Panc1 (cell line): ENCODE results near the gene NPAS1. TPM values are rescaled to one million over a fixed set of nuclear protein-coding genes. Genes with fewer than 3 reads are reported as not detected.

Experiments used
- ATAC-seq: fragments of 200-7000 bp; cut with Tn5 transposase; 2 replicates; pipeline ENCODE4 v1.9.1; 2020; ENCODE audit warnings: mild to moderate bottlenecking, moderate library complexity
- BruUV-seq: library from RNA; stranded (reverse); fragments of 400-500 nt; replicated peaks from 2 replicates; lab custom pipeline; 2021; lab: Mats Ljungman, UMichigan
- CTCF ChIA-PET: fragments of 300-600 bp; sonication (Branson Sonifier 250); formaldehyde crosslinking; loops from one replicate; lab custom pipeline; 2022; ENCODE audit warnings: antibody characterized with exemption; lab: Charles Lee
- POLR2A ChIA-PET: fragments of 300-600 bp; sonication (Branson Sonifier 250); formaldehyde crosslinking; loops from one replicate; lab custom pipeline; 2022; ENCODE audit warnings: antibody characterized with exemption; lab: Charles Lee
- DNase-seq: peaks from one replicate; pipeline ENCODE4 v3.0.0-alpha.2; 2010; ENCODE audit warnings: low read depth, low spot score
- H3K27ac ChIP-seq: 2 replicates; pipeline ENCODE4 v1.5.1; 2011; ENCODE audit warnings: mild to moderate bottlenecking, low read length, inconsistent platforms
- H3K27me3 ChIP-seq: fragments of 200-500 bp; sonication (Bioruptor generic); 2 replicates; pipeline ENCODE4 v1.6.0; 2014; ENCODE audit warnings: low read length, inconsistent platforms; ENCODE audit not compliant: control insufficient read depth, insufficient read depth
- H3K36me3 ChIP-seq: fragments of 200-500 bp; sonication (Bioruptor generic); 2 replicates; pipeline ENCODE4 v1.5.1; 2014; ENCODE audit warnings: inconsistent platforms, mild to moderate bottlenecking, low read length, moderate library complexity; ENCODE audit not compliant: control insufficient read depth, insufficient read depth
- H3K4me1 ChIP-seq: 2 replicates; pipeline ENCODE4 v1.5.1; 2011; ENCODE audit warnings: inconsistent platforms, mild to moderate bottlenecking, low read length, moderate library complexity; ENCODE audit not compliant: control insufficient read depth, insufficient read depth
- H3K4me3 ChIP-seq, 2 experiments: 2 replicates each; pipeline ENCODE4 v1.5.1; 2011 to 2012; ENCODE audit warnings: low read depth in 2 of 2, low read length in 2 of 2, mild to moderate bottlenecking in 2 of 2, inconsistent platforms in 1 of 2, moderate library complexity in 1 of 2
- H3K9me3 ChIP-seq: fragments of 200-500 bp; sonication (Bioruptor generic); 2 replicates; pipeline ENCODE4 v1.5.1; 2014; ENCODE audit warnings: low read depth, mild to moderate bottlenecking, inconsistent platforms, low read length, moderate library complexity; ENCODE audit not compliant: control insufficient read depth, insufficient read depth
- POLR2AphosphoS5 ChIP-seq: IDR thresholded peaks from 2 replicates; pipeline ENCODE4 v1.6.1; 2012; ENCODE audit warnings: mild to moderate bottlenecking, low read depth, low read length, moderate library complexity
- SIN3A ChIP-seq: IDR thresholded peaks from 2 replicates; pipeline ENCODE4 v1.6.1; 2012; ENCODE audit warnings: low read depth, mild to moderate bottlenecking, low read length, moderate library complexity, borderline replicate concordance; ENCODE audit not compliant: insufficient read depth
- TCF7L2 ChIP-seq: IDR thresholded peaks from 2 replicates; pipeline ENCODE4 v1.6.1; 2011; ENCODE audit warnings: mild to moderate bottlenecking, low read depth, low read length, inconsistent platforms
- in situ Hi-C: cut with HindIII; loops from 2 replicates; pipeline ENCODE4 v1.10.0; 2016; ENCODE audit warnings: low sequenced_read_pairs, low pct_unique_long_range_greater_than_20kb
- intact Hi-C: fragments of 100-400 bp; cut with micrococcal nuclease; formaldehyde crosslinking; loops from one replicate; pipeline ENCODE4 v1.10.0; 2022; ENCODE audit not compliant: unreplicated experiment
- total RNA-seq: library from RNA; stranded (reverse); gene quantifications from one replicate; pipeline ENCODE4 v1.2.1, GENCODE V29; 2021; ENCODE audit not compliant: unreplicated experiment
- TF ChIP-seq, protein P1 (sequence below): fragments of 450-650 bp; IDR thresholded peaks from 2 replicates; pipeline ENCODE4 v1.5.1; 2017; ENCODE audit warnings: mild to moderate bottlenecking
- TF ChIP-seq, protein P2 (sequence below), 2 experiments: IDR thresholded peaks; 2 replicates each; pipeline ENCODE4 v1.6.1; 2011 to 2012; ENCODE audit warnings: low read depth in 2 of 2, control low read depth in 1 of 2, low read length in 1 of 2, mild to moderate bottlenecking in 1 of 2, moderate library complexity in 1 of 2; ENCODE audit not compliant: insufficient read depth in 1 of 2

NPAS1 gene
- total RNA-seq, 1 experiment from 2014 or later = 3.6 TPM

DNA sequence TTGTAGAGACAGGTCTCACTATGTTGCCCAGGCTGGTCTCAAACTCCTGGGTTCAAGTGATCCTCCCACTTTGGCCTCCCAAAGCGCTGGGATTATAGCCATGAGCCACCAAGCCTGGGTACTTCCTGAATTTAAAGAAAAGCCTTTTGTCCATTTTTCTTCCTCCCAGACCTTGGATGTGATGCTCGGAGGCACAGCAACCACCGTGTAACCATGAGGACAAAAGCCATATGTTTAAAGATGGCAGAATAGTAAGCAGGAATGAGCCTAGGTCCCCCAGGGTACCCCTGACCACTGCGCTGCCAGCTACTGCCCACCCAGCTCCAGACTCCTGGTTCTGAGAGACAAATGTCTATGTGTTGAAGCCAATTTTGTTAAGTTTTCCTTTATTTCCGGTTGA is 62.9 kb downstream of the NPAS1 start:
- POLR2A ChIA-PET = no interaction called here

DNA sequence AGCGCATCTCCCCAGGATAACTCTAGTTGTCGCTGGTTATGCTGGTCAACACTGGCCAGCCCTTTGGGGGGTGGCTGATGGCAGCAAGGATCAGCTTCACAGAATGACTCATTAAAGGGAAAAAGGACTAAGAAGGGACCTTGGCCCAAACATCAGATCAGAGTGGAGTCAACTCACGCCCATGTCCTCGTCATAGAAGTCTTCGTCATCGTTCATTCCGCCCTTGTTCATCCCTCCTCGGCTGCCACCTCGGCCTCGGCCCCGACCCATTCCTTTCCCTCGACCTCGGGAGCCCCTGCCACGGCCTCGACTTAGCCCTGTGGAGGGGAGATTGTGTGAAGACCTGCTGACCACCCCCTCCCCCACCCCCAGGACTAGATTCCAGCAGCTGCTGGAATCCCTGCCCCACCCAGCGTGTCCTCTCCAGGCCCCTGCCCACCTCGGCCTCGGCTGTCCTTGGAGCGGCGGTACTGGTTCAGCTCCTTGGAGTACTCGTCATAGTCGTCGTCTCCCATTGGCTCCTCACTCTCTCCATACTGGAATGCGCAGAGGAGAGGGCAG is 65.3 kb downstream of the NPAS1 start:
- no TSS peak for BruUV-seq
- Histone ChIP-seq H3K9me3 (no peaks in the 10 kb centered on the region), H3K36me3 (peaks cover 5% of the 10 kb centered on the region; the same call in 1 of the 2 replicates), H3K27me3 (no peaks in the 10 kb centered on the region), H3K4me1 (peaks cover 2% of the 10 kb centered on the region; the same call in 1 of the 2 replicates), H3K27ac (no peak overlapping the region), H3K4me3 (no peak overlapping the region)
- intact Hi-C loops = no loop called here
- ChIA-PET POLR2A (no interaction called here), CTCF (no interaction called here)
- in situ Hi-C loops = no loop called here
- DNase-seq (no peak), ATAC-seq (no peak)
- TF ChIP-seq POLR2AphosphoS5 (no peak), SIN3A (no peak), TCF7L2 (no peak)
- TF ChIP-seq, protein P1, sequence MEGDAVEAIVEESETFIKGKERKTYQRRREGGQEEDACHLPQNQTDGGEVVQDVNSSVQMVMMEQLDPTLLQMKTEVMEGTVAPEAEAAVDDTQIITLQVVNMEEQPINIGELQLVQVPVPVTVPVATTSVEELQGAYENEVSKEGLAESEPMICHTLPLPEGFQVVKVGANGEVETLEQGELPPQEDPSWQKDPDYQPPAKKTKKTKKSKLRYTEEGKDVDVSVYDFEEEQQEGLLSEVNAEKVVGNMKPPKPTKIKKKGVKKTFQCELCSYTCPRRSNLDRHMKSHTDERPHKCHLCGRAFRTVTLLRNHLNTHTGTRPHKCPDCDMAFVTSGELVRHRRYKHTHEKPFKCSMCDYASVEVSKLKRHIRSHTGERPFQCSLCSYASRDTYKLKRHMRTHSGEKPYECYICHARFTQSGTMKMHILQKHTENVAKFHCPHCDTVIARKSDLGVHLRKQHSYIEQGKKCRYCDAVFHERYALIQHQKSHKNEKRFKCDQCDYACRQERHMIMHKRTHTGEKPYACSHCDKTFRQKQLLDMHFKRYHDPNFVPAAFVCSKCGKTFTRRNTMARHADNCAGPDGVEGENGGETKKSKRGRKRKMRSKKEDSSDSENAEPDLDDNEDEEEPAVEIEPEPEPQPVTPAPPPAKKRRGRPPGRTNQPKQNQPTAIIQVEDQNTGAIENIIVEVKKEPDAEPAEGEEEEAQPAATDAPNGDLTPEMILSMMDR = no peak
- TF ChIP-seq, protein P2, sequence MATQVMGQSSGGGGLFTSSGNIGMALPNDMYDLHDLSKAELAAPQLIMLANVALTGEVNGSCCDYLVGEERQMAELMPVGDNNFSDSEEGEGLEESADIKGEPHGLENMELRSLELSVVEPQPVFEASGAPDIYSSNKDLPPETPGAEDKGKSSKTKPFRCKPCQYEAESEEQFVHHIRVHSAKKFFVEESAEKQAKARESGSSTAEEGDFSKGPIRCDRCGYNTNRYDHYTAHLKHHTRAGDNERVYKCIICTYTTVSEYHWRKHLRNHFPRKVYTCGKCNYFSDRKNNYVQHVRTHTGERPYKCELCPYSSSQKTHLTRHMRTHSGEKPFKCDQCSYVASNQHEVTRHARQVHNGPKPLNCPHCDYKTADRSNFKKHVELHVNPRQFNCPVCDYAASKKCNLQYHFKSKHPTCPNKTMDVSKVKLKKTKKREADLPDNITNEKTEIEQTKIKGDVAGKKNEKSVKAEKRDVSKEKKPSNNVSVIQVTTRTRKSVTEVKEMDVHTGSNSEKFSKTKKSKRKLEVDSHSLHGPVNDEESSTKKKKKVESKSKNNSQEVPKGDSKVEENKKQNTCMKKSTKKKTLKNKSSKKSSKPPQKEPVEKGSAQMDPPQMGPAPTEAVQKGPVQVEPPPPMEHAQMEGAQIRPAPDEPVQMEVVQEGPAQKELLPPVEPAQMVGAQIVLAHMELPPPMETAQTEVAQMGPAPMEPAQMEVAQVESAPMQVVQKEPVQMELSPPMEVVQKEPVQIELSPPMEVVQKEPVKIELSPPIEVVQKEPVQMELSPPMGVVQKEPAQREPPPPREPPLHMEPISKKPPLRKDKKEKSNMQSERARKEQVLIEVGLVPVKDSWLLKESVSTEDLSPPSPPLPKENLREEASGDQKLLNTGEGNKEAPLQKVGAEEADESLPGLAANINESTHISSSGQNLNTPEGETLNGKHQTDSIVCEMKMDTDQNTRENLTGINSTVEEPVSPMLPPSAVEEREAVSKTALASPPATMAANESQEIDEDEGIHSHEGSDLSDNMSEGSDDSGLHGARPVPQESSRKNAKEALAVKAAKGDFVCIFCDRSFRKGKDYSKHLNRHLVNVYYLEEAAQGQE (IDR thresholded peaks at IDR 0.05; ENCODE audit: insufficient read depth in 1 of 2, low read depth in 2 of 2, low read length in 1 of 2) = no peak

More for the DNA sequence above, 62.9 kb downstream of the NPAS1 start:
- Histone ChIP-seq H3K27ac (no peak overlapping the region), H3K9me3 (no peaks in the 10 kb centered on the region), H3K36me3 (peaks cover 5% of the 10 kb centered on the region; the same call in 1 of the 2 replicates), H3K27me3 (no peaks in the 10 kb centered on the region), H3K4me1 (peaks cover 6% of the 10 kb centered on the region; the same call in 1 of the 2 replicates), H3K4me3 (no peak overlapping the region)
- intact Hi-C loops (no loop called here), in situ Hi-C loops (no loop called here)
- CTCF ChIA-PET = interaction anchor here (0.6 kb wide), 1 partner anchor 220 kb away, joined by 3 read pairs; no protein-coding TSS in a partner anchor
- DNase-seq = no peak
- TF ChIP-seq TCF7L2 (no peak), SIN3A (no peak), POLR2AphosphoS5 (no peak)
- TF ChIP-seq, protein P2 (IDR thresholded peaks at IDR 0.05; ENCODE audit: insufficient read depth in 1 of 2, low read depth in 2 of 2, low read length in 1 of 2) = no peak
- TF ChIP-seq, protein P1 = no peak
- no TSS peak for BruUV-seq
- no peak for ATAC-seq
